Endodermal cell (in vitro differentiated cells): Measurements from ENCODE around the gene JARID2. TPM values are rescaled to one million over a fixed set of nuclear protein-coding genes. Genes with fewer than 3 reads are reported as not detected.

ENCODE experiments used
- DNase-seq: peaks from one replicate; pipeline ENCODE4 v3.0.0-alpha.2; 2017
- H3K27ac ChIP-seq: 2 replicates; pipeline ENCODE4 v1.5.1; 2013; ENCODE audit warnings: mild to moderate bottlenecking, low read depth, low read length, moderate library complexity
- H3K27me3 ChIP-seq: 2 replicates; pipeline ENCODE4 v1.6.1; 2013; ENCODE audit warnings: mild to moderate bottlenecking, low read length, moderate library complexity; ENCODE audit not compliant: insufficient read depth, control insufficient read depth, poor library complexity, severe bottlenecking
- H3K36me3 ChIP-seq: 2 replicates; pipeline ENCODE4 v1.7.0; 2013; ENCODE audit warnings: mild to moderate bottlenecking, low read length, moderate library complexity; ENCODE audit not compliant: control insufficient read depth, insufficient read depth
- H3K4me1 ChIP-seq: one replicate; pipeline ENCODE4 v1.7.0; 2013; ENCODE audit warnings: low read length; ENCODE audit not compliant: control insufficient read depth, insufficient read depth
- H3K4me3 ChIP-seq: 2 replicates; pipeline ENCODE4 v1.5.1; 2013; ENCODE audit warnings: mild to moderate bottlenecking, low read length, moderate library complexity
- H3K9ac ChIP-seq: 2 replicates; pipeline ENCODE4 v1.6.1; 2013; ENCODE audit warnings: mild to moderate bottlenecking, low read length, moderate library complexity; ENCODE audit not compliant: poor library complexity, severe bottlenecking; ENCODE audit errors: extremely low read depth
- H3K9me3 ChIP-seq: 2 replicates; pipeline ENCODE4 v1.6.1; 2013; ENCODE audit warnings: mild to moderate bottlenecking, low read length, moderate library complexity; ENCODE audit not compliant: control insufficient read depth
- H3K27ac Mint-ChIP-seq: 2 replicates; pipeline ENCODE4 v1.8.0; 2020; ENCODE audit warnings: mixed read lengths
- H3K27me3 Mint-ChIP-seq: 2 replicates; pipeline ENCODE4 v1.8.0; 2021; ENCODE audit warnings: mild to moderate bottlenecking, mixed read lengths; ENCODE audit not compliant: insufficient read depth
- H3K36me3 Mint-ChIP-seq: 2 replicates; pipeline ENCODE4 v1.8.0; 2020; ENCODE audit warnings: low read depth, mixed read lengths
- H3K4me1 Mint-ChIP-seq: 2 replicates; pipeline ENCODE4 v1.8.0; 2020; ENCODE audit warnings: mixed read lengths
- H3K4me3 Mint-ChIP-seq: 2 replicates; pipeline ENCODE4 v1.8.0; 2020; ENCODE audit warnings: mild to moderate bottlenecking, moderate library complexity, mixed read lengths
- H3K9me3 Mint-ChIP-seq: 2 replicates; pipeline ENCODE4 v1.8.0; 2020; ENCODE audit warnings: mild to moderate bottlenecking, mixed read lengths
- CTCF ChIP-seq: fragments of 200-600 bp; sonication (generic); conservative IDR thresholded peaks from 2 replicates; pipeline ENCODE4 v1.5.0; 2021; ENCODE audit warnings: antibody characterized with exemption, mild to moderate bottlenecking
- WGBS, 2 experiments: methylation state at CpG; one replicate each; pipeline versions ENCODE4 v1.1.5 to v1.1.7; 2013; ENCODE audit warnings: missing lambda C conversion rate in 2 of 2, mixed read lengths in 1 of 2; ENCODE audit not compliant: insufficient coverage in 1 of 2, insufficient read length in 1 of 2; 5-methylcytosine and 5-hydroxymethylcytosine counted together
- total RNA-seq, 2 donors: library from RNA; stranded (reverse); fragmentation: NEBNext Ultra II Directional in 1 of 2; extraction: Animal tissue kit (Norgen Biotek cat#: 25700) in 1 of 2; gene quantifications; 2 replicates in 1 of 2; 3 replicates in 1 of 2; pipeline ENCODE4 v1.2.1, GENCODE V29; 2021

The JARID2 gene
- total RNA-seq, 2 donors from 2014 or later = 42.5 to 77.0 TPM

- no peaks in the 10 kb centered on the region for H3K27me3 ChIP-seq
- 86% methylated on average over 2 of the region's 2 CpGs; no CpG with 5 or more reads in 1 of the 2 experiments for WGBS, 2 experiments
- peaks cover 13% of the 10 kb centered on the region for H3K4me1 ChIP-seq
- H3K9ac ChIP-seq = no peak overlapping the region
- H3K4me3 ChIP-seq = no peak overlapping the region
- DNase-seq = no peak
- Mint-ChIP-seq H3K9me3 (no peaks in the 10 kb centered on the region), H3K4me1 (peaks cover 55% of the 10 kb centered on the region), H3K27ac (no peak overlapping the region), H3K4me3 (no peak overlapping the region), H3K27me3 (no peaks in the 10 kb centered on the region), H3K36me3 (no peaks in the 10 kb centered on the region)
- H3K9me3 ChIP-seq = no peaks in the 10 kb centered on the region
- no peak for TF ChIP-seq CTCF
- no peak overlapping the region for H3K27ac ChIP-seq
- H3K36me3 ChIP-seq = no peaks in the 10 kb centered on the region
Measured at GRCh38 chr6:15553031-15553430, 307.2 kb downstream of the JARID2 start.

- H3K4me1 ChIP-seq = peaks cover 13% of the 10 kb centered on the region
- no peaks in the 10 kb centered on the region for H3K27me3 ChIP-seq
- H3K9ac ChIP-seq = no peak overlapping the region
- Mint-ChIP-seq H3K4me3 (no peak overlapping the region), H3K27me3 (no peaks in the 10 kb centered on the region), H3K27ac (peak overlapping the region; percentile 55), H3K36me3 (no peaks in the 10 kb centered on the region), H3K4me1 (peaks cover 52% of the 10 kb centered on the region), H3K9me3 (no peaks in the 10 kb centered on the region)
- no peaks in the 10 kb centered on the region for H3K9me3 ChIP-seq
- TF ChIP-seq CTCF = no peak
- H3K4me3 ChIP-seq = no peak overlapping the region
- WGBS, 2 experiments = 71 to 82% methylated on average over 2 to 4 of the region's 4 CpGs
- H3K36me3 ChIP-seq = no peaks in the 10 kb centered on the region
- H3K27ac ChIP-seq = no peak overlapping the region
- DNase-seq = no peak
Measured at GRCh38 chr6:15553736-15554294, 307.9 kb downstream of the JARID2 start.

- H3K27ac ChIP-seq = no peak overlapping the region
- no peak for TF ChIP-seq CTCF
- H3K4me1 ChIP-seq = peaks cover 13% of the 10 kb centered on the region
- H3K9me3 ChIP-seq = no peaks in the 10 kb centered on the region
- 94 to 98% methylated on average over 6 of the region's 6 CpGs for WGBS, 2 experiments
- DNase-seq = no peak
- no peaks in the 10 kb centered on the region for H3K36me3 ChIP-seq
- Mint-ChIP-seq H3K9me3 (no peaks in the 10 kb centered on the region), H3K4me3 (no peak overlapping the region), H3K36me3 (no peaks in the 10 kb centered on the region), H3K27ac (peak overlapping the region; percentile 31), H3K4me1 (peaks cover 50% of the 10 kb centered on the region), H3K27me3 (no peaks in the 10 kb centered on the region)
- H3K27me3 ChIP-seq = no peaks in the 10 kb centered on the region
- no peak overlapping the region for H3K9ac ChIP-seq
- H3K4me3 ChIP-seq = no peak overlapping the region
Measured at GRCh38 chr6:15554728-15555100, 308.8 kb downstream of the JARID2 start.
